Ovary (tissue), 9 donors: ENCODE measurements around the gene C10orf143. TPM values are rescaled to one million over a fixed set of nuclear protein-coding genes. Genes with fewer than 3 reads are reported as not detected.

Experiments
- DNase-seq, 5 donors: peaks; one replicate each; pipeline ENCODE4 v3.0.0-alpha.2; 2019 to 2020
- H3K27ac ChIP-seq, 2 donors: fragments of 200-600 bp; one replicate each; pipeline versions ENCODE4 v1.5.1 to v1.8.0; 2019 to 2022
- H3K27me3 ChIP-seq: fragments of 200-600 bp; one replicate; pipeline ENCODE4 v1.8.0; 2022
- H3K36me3 ChIP-seq: fragments of 200-600 bp; sonication (generic); one replicate; pipeline ENCODE4 v1.5.1; 2019
- H3K4me1 ChIP-seq: one replicate; pipeline ENCODE4 v1.8.1; 2013; ENCODE audit warnings: mild to moderate bottlenecking, moderate library complexity; ENCODE audit not compliant: insufficient read depth
- H3K4me3 ChIP-seq: fragments of 200-600 bp; sonication (generic); one replicate; pipeline ENCODE4 v1.5.1; 2017
- H3K9me3 ChIP-seq, 2 donors: fragments of 200-600 bp in 1 of 2; sonication (generic) in 1 of 2; one replicate each; pipeline versions ENCODE4 v1.5.1 to v1.8.1; 2013 to 2019; ENCODE audit warnings: mild to moderate bottlenecking in 1 of 2, moderate library complexity in 1 of 2
- EP300 ChIP-seq: sonication (generic); formaldehyde crosslinking; IDR thresholded peaks from one replicate; pipeline ENCODE4 v1.6.1; 2017; ENCODE audit warnings: antibody characterized with exemption
- POLR2A ChIP-seq: fragments of 450-650 bp; IDR thresholded peaks from one replicate; pipeline ENCODE4 v1.6.1; 2017; ENCODE audit warnings: antibody characterized with exemption, mild to moderate bottlenecking, moderate library complexity
- WGBS, 3 donors: extraction: QIAGEN DNeasy Blood & Tissue Kit in 1 of 3; methylation state at CpG; one replicate each; pipeline versions ENCODE4 v1.1.5 to v1.1.7; 2013 to 2017; 5-methylcytosine and 5-hydroxymethylcytosine counted together
- intact Hi-C, 4 donors: fragments of 100-400 bp; cut with DNase I; formaldehyde crosslinking; loops; one replicate each; pipeline versions ENCODE4 v1.11.0 to v1.15.1; 2022 to 2023
- polyA plus RNA-seq, 2 donors: library from polyadenylated mRNA; stranded (reverse); fragments of 200-250 nt in 1 of 2; fragments of 350-450 nt in 1 of 2; fragmentation: Illumina TruSeq in 1 of 2; extraction: RNeasy Lipid Tissue Mini Kit (QIAGEN cat#74804) in 1 of 2; gene quantifications; one replicate each; pipeline ENCODE4 v1.2.3, GENCODE V29; 2013 to 2014
- total RNA-seq, 7 donors: library from RNA; depleted of rRNA in 2 of 7; stranded (reverse); fragments of >200 nt in 2 of 7; fragmentation: NEBNext Ultra II Directional in 3 of 7; extraction: Animal tissue kit (Norgen Biotek cat#: 25700) in 3 of 7; gene quantifications; one replicate each; pipeline versions ENCODE4 v1.1.0 to v1.2.4, GENCODE V29; 2016 to 2023
- TF ChIP-seq, protein P1 (sequence below), 3 donors: fragments of 450-650 bp in 2 of 3; fragments of 200-600 bp in 1 of 3; IDR thresholded peaks; one replicate each; pipeline versions ENCODE4 v1.5.1 to v1.8.0; 2016 to 2022; ENCODE audit warnings: antibody characterized with exemption in 3 of 3, mild to moderate bottlenecking in 1 of 3
- donor health status: DM: no; HTN: no; CAD: no; lungs with moderate emphysema.
- donor health status: DM: no; HTN: no; CAD: no.
- donor health status: Bipolar disorder and iron deficiency.
- donor health status: DM: yes; HTN: yes; CAD: no.
- donor health status: DM: no; HTN: no; CAD: no.
- donor health status: DM: yes; HTN: yes; CAD: no.

The C10orf143 gene
- total and polyA plus RNA-seq, 9 donors, result 3.1 to 10.3 (median 5.9) TPM

DNA sequence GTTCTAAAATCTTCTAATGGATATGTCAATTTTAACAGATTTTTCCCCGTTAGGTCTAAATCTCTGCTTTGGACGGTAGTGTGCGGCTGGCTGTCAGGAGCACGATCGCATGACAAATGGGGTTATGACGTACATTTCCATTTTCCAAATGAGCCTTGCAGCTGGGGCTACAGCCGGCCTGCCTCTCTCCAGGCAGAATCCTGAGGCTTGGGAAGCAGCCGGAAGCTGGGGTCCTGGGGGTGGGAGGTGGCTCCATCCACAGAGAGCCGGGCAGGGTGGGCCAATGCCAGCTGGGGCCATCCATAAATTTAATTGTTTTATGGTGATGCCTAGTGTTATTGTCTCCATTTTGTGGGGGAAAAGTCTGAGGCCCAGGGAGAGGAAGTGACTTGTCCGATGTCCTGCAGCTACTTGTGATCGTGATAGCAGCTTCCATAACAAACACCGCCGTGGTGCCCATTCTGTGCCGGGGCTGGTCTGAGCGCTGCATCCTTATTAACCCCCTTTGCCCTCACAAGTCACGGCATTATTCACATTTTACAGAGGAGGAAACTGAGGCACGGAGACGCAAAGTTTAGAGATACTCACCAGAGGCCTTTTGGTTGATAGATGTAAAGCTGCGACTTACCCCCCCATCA, 93.5 kb downstream of the C10orf143 start:
- Histone ChIP-seq H3K9me3 (no peaks in the 10 kb centered on the region), H3K4me1 (no peaks in the 10 kb centered on the region), H3K4me3 (no peak overlapping the region), H3K27me3 (no peaks in the 10 kb centered on the region), H3K36me3 (no peaks in the 10 kb centered on the region), H3K27ac (no peak overlapping the region)
- WGBS, 3 donors, result 69 to 75% (median 74%) methylated on average over 19 of the region's 19 CpGs
- TF ChIP-seq POLR2A, result no peak
- TF ChIP-seq, protein P1, sequence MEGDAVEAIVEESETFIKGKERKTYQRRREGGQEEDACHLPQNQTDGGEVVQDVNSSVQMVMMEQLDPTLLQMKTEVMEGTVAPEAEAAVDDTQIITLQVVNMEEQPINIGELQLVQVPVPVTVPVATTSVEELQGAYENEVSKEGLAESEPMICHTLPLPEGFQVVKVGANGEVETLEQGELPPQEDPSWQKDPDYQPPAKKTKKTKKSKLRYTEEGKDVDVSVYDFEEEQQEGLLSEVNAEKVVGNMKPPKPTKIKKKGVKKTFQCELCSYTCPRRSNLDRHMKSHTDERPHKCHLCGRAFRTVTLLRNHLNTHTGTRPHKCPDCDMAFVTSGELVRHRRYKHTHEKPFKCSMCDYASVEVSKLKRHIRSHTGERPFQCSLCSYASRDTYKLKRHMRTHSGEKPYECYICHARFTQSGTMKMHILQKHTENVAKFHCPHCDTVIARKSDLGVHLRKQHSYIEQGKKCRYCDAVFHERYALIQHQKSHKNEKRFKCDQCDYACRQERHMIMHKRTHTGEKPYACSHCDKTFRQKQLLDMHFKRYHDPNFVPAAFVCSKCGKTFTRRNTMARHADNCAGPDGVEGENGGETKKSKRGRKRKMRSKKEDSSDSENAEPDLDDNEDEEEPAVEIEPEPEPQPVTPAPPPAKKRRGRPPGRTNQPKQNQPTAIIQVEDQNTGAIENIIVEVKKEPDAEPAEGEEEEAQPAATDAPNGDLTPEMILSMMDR (IDR thresholded peaks at IDR 0.05), result no peak
- TF ChIP-seq EP300, result no peak
- intact Hi-C loops, result no loop called here
- DNase-seq, result no peak

DNA sequence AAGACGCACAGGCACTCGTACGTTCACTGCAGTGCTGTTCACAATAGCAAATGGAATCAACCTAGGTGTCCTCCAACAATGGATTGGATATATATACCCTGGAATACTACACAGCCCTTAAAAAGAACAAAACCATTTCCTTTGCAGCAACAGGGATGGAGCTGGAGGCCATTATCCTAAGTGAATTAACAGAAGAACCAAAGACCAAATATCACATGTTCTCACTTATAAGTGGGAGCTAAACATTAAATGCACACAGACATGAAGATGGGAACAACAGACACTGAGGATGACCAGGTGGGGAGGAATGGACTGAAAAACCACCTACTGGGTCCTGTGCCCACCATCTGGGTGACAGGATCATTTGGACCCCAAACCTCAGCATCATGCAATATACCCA, 94.5 kb downstream of the C10orf143 start:
- intact Hi-C loops, result no loop called here
- Histone ChIP-seq H3K4me3 (no peak overlapping the region), H3K27ac (no peak overlapping the region), H3K27me3 (no peaks in the 10 kb centered on the region), H3K9me3 (no peaks in the 10 kb centered on the region), H3K4me1 (no peaks in the 10 kb centered on the region), H3K36me3 (no peaks in the 10 kb centered on the region)
- DNase-seq, result no peak
- WGBS, 3 donors, result 85 to 91% (median 90%) methylated on average over 3 of the region's 3 CpGs
- TF ChIP-seq, protein P1 (IDR thresholded peaks at IDR 0.05), result no peak
- TF ChIP-seq POLR2A (no peak), EP300 (no peak)

DNA sequence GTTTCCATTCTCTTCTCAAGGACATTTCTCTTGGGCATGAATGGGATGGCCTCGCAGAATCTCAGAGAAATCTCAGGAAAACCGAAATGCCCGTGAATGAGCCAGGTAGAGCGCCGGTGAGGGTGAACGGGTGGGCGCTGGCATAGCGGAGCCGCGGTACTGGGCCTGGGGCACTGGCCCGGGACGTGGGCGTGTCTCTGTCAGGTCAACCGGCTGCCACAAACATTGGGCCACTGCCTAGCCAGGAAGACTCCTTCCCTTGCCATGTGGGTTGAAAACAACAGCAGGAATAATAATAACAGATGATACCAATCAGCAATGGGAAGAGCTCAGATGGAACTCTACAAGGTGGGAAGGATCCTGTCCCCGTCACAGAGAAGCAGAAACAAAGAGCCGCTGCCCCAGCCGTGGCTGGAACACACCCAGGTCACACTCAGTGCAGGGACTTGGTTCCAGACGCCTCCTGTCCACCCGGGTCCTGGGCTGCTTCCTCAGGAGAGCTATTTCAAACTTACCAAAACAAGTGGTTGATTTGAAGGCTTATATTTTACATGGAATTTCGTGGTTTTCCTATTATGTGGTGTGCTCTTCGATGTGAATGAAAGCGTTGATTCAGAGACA, 95.4 kb downstream of the C10orf143 start:
- DNase-seq, result peak in 1 of 5 donors; percentile 2
- Histone ChIP-seq H3K27me3 (no peaks in the 10 kb centered on the region), H3K9me3 (no peaks in the 10 kb centered on the region), H3K4me1 (no peaks in the 10 kb centered on the region), H3K4me3 (no peak overlapping the region), H3K36me3 (no peaks in the 10 kb centered on the region), H3K27ac (no peak overlapping the region)
- TF ChIP-seq POLR2A, result no peak
- TF ChIP-seq, protein P1 (IDR thresholded peaks at IDR 0.05), result no peak
- TF ChIP-seq EP300, result no peak
- intact Hi-C loops, result no loop called here
- 81 to 87% (median 84%) methylated on average over 21 to 22 of the region's 22 CpGs for WGBS, 3 donors

DNA sequence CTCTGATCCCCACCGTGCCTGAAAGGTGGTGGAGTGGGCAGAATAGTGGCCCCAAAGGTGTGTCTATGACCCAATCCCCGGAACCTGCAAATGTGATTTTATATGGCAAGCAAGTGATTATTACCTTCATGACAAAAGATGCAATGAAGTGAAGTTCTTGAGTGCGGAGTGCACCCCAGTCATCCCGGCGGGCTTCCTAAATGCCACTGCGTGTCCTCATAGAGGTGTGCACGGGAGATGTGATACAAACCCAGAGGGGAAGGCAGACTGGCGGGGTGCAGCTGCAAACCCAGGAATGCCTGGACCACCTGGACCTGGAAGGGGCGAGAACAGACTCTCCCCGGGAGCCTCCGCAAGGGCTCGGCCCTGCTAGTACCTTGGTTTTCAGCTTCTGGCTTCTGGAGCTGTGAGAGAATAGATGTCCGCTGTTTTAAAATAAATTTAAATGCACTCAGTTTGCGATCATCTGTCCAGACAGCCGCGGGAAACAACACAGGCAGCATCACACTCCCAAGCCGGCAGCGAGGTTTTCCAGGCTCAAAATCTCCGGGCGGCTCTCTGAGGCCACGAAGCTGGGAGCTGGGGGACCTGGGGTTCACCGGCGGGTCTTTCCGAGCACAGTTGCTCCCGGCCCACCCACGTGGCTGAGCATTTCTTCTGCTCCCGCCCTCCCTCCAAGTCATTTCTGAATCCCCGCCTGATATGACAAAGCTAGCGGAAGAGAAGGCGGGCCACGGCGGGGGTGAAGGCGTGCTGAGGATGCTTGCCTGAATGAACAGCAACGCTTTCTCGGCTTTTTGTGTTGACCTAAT, 96.2 kb downstream of the C10orf143 start:
- peak in 1 of 5 donors; percentile 3 for DNase-seq
- Histone ChIP-seq H3K36me3 (no peaks in the 10 kb centered on the region), H3K9me3 (no peaks in the 10 kb centered on the region), H3K4me3 (no peak overlapping the region), H3K4me1 (no peaks in the 10 kb centered on the region), H3K27ac (no peak overlapping the region), H3K27me3 (no peaks in the 10 kb centered on the region)
- intact Hi-C loops, result no loop called here
- 74 to 81% (median 74%) methylated on average over 35 of the region's 35 CpGs for WGBS, 3 donors
- TF ChIP-seq, protein P1 (IDR thresholded peaks at IDR 0.05), result no peak
- no peak for TF ChIP-seq POLR2A
- no peak for TF ChIP-seq EP300

Other genes starting within 250 kb of the C10orf143 start
- gene EBF3, start 146.6 kb downstream of the C10orf143 start, total RNA-seq, result 1 to 10 TPM in 1 of 7 donors, under 1 TPM in 6; 0.15 to 2.6 (median 0.78) TPM
- gene EBF3, start 146.6 kb downstream of the C10orf143 start, polyA plus RNA-seq, result 1 to 10 TPM in 1 of 2 donors, under 1 TPM in 1; 0.79 to 3.6 TPM
- gene GLRX3, start 25.6 kb upstream of the C10orf143 start, total RNA-seq, result 10 to 100 TPM; 25.5 to 62.3 (median 46.1) TPM
- gene GLRX3, start 25.6 kb upstream of the C10orf143 start, polyA plus RNA-seq, result 10 to 100 TPM; 36.2 to 58.3 TPM